Keratinocyte (primary cell): Measurements from ENCODE around the gene RIPK3.

Experiments
- CTCF ChIP-seq, 3 experiments: IDR thresholded peaks in 1 of 3; conservative IDR thresholded peaks in 1 of 3; optimal IDR thresholded peaks in 1 of 3; 2 replicates in 2 of 3; 3 replicates in 1 of 3; pipeline versions ENCODE3 to v1.5.1; 2011; ENCODE audit warnings: low read length in 3 of 3, mild to moderate bottlenecking in 3 of 3, moderate library complexity in 2 of 3, control low read depth in 1 of 3, inconsistent platforms in 1 of 3; ENCODE audit not compliant: insufficient read depth in 2 of 3; ENCODE audit errors: extremely low read depth in 1 of 3
- EZH2 ChIP-seq: IDR thresholded peaks from one replicate; pipeline ENCODE4 v1.6.1; 2012; ENCODE audit warnings: inconsistent platforms, mild to moderate bottlenecking, low read length, moderate library complexity

- no peak for TF ChIP-seq EZH2
- no peak for TF ChIP-seq CTCF (optimal IDR thresholded peaks at IDR 0.05 in 1 of 3, IDR thresholded peaks at IDR 0.05 in 1 of 3, conservative IDR thresholded peaks at IDR 0.05 in 1 of 3; ENCODE audit: extremely low read depth in 1 of 3, insufficient read depth in 2 of 3, low read length in 3 of 3)
These were observed 52.8 kb downstream of the RIPK3 start for GRCh38 chr14:24286996-24287395.
